HepG2 (cell line): Measurements from ENCODE around the gene MICAL1. TPM values are rescaled to one million over a fixed set of nuclear protein-coding genes. Genes with fewer than 3 reads are reported as not detected.

ENCODE experiments used
- ARHGAP35 ChIP-seq: sonication (generic); formaldehyde crosslinking; IDR thresholded peaks from 2 replicates; pipeline ENCODE4 v1.9.0; 2022; ENCODE audit warnings: mild to moderate bottlenecking, inconsistent platforms, moderate library complexity, missing genetic modification reagents, borderline replicate concordance
- ARNTL ChIP-seq: sonication (generic); formaldehyde crosslinking; IDR thresholded peaks from 2 replicates; pipeline ENCODE4 v1.4.0; 2020; ENCODE audit warnings: mild to moderate bottlenecking, missing genetic modification reagents
- ATF7-NPFF ChIP-seq: sonication (generic); formaldehyde crosslinking; IDR thresholded peaks from 2 replicates; pipeline ENCODE4 v1.8.1; 2023; ENCODE audit warnings: mild to moderate bottlenecking, low read depth, missing genetic modification reagents, moderate library complexity
- FOXM1 ChIP-seq: sonication (generic); formaldehyde crosslinking; IDR thresholded peaks from 2 replicates; pipeline ENCODE4 v1.5.0; 2020; ENCODE audit warnings: missing genetic modification reagents
- MAF1 ChIP-seq: sonication (generic); formaldehyde crosslinking; IDR thresholded peaks from 2 replicates; pipeline ENCODE4 v1.5.0; 2020; ENCODE audit warnings: missing genetic modification reagents, borderline replicate concordance
- MBNL3 ChIP-seq: fragments of 250-450 bp; sonication (Bioruptor Pico); conservative IDR thresholded peaks from 2 replicates; pipeline ENCODE4 v1.8.0; 2022; ENCODE audit warnings: mild to moderate bottlenecking, inconsistent platforms
- MZF1 ChIP-seq: sonication (generic); formaldehyde crosslinking; IDR thresholded peaks from 2 replicates; pipeline ENCODE4 v1.8.1; 2023; ENCODE audit warnings: mild to moderate bottlenecking, missing genetic modification reagents, borderline replicate concordance
- SIN3B ChIP-seq: fragments of 150-350 bp; IDR thresholded peaks from 2 replicates; pipeline ENCODE4 v1.6.1; 2014; ENCODE audit warnings: low read length
- TFDP1 ChIP-seq: IDR thresholded peaks from 2 replicates; pipeline ENCODE4 v1.6.1; 2016; ENCODE audit warnings: missing compliant biosample characterization, missing genetic modification reagents, borderline replicate concordance
- TMF1 ChIP-seq: sonication (generic); formaldehyde crosslinking; IDR thresholded peaks from 2 replicates; pipeline ENCODE4 v1.8.1; 2022; ENCODE audit warnings: low read depth, missing genetic modification reagents
- TSC22D2 ChIP-seq: sonication (generic); formaldehyde crosslinking; IDR thresholded peaks from 2 replicates; pipeline ENCODE4 v1.5.1; 2020; ENCODE audit warnings: missing genetic modification reagents, mild to moderate bottlenecking, borderline replicate concordance
- ZNF264 ChIP-seq: sonication (generic); formaldehyde crosslinking; IDR thresholded peaks from 2 replicates; pipeline ENCODE4 v1.4.0; 2020; ENCODE audit warnings: missing genetic modification reagents
- ZNF382 ChIP-seq: sonication (generic); formaldehyde crosslinking; IDR thresholded peaks from 2 replicates; pipeline ENCODE4 v1.5.0; 2020; ENCODE audit warnings: missing genetic modification reagents, mild to moderate bottlenecking, borderline replicate concordance
- ZNF552 ChIP-seq: sonication (generic); formaldehyde crosslinking; IDR thresholded peaks from 2 replicates; pipeline ENCODE4 v1.9.0; 2022; ENCODE audit warnings: missing genetic modification reagents, mild to moderate bottlenecking, borderline replicate concordance
- ZSCAN5A ChIP-seq: sonication (generic); formaldehyde crosslinking; IDR thresholded peaks from 2 replicates; pipeline ENCODE4 v1.8.0; 2022; ENCODE audit warnings: mild to moderate bottlenecking, missing genetic modification reagents, borderline replicate concordance
- polyA plus RNA-seq, 8 experiments: library from polyadenylated mRNA; depleted of rRNA in 3 of 8; stranded (reverse) in 7 of 8; unstranded in 1 of 8; fragments of >200 nt; fragmentation: Illumina TruSeq in 4 of 8; extraction: Trizol in 4 of 8; gene quantifications; 2 replicates each; pipeline versions ENCODE4 v1.2.1 to v1.2.3, GENCODE V29; 2011 to 2016; ENCODE audit warnings: low read depth in 4 of 8, missing spikeins in 1 of 8, mixed read lengths in 1 of 8; ENCODE audit not compliant: insufficient read depth in 1 of 8
- total RNA-seq, 5 experiments: library from RNA; depleted of rRNA; stranded (reverse); fragments of >200 nt; fragmentation: Illumina TruSeq; extraction: Trizol; gene quantifications; 2 replicates each; pipeline ENCODE4 v1.2.3, GENCODE V29; 2016; ENCODE audit warnings: low read depth in 1 of 5
- TF ChIP-seq, protein P1 (sequence below), 2 experiments: sonication (generic) in 1 of 2; formaldehyde crosslinking in 1 of 2; IDR thresholded peaks; 2 replicates each; pipeline versions ENCODE4 v1.4.0 to v1.6.1; 2018 to 2020; ENCODE audit warnings: missing genetic modification reagents in 2 of 2, borderline replicate concordance in 1 of 2, low read depth in 1 of 2, mild to moderate bottlenecking in 1 of 2, missing biosample characterization in 1 of 2
- TF ChIP-seq, protein P2 (sequence below), 2 experiments: fragments of 450-650 bp in 1 of 2; sonication (generic) in 1 of 2; formaldehyde crosslinking; IDR thresholded peaks; 2 replicates each; pipeline versions ENCODE4 v1.5.0 to v1.8.0; 2020 to 2022; ENCODE audit warnings: mild to moderate bottlenecking in 1 of 2, missing genetic modification reagents in 1 of 2
- TF ChIP-seq, protein P3 (sequence below): sonication (generic); formaldehyde crosslinking; IDR thresholded peaks from 2 replicates; pipeline ENCODE4 v1.8.1; 2023; ENCODE audit warnings: missing genetic modification reagents, inconsistent platforms, borderline replicate concordance
- TF ChIP-seq, protein P4 (sequence below): sonication (generic); formaldehyde crosslinking; IDR thresholded peaks from 2 replicates; pipeline ENCODE4 v1.4.0; 2020; ENCODE audit warnings: missing genetic modification reagents

Gene MICAL1
- total and polyA plus RNA-seq, 2 of the 13 experiments (the other 11 are each of a cell fraction or from before 2014, with no cell fraction given) = 6.9 to 39.0 TPM

GRCh38 chr6:109482905-109483734 lies 27.5 kb upstream of the MICAL1 start, which contains the start of gene ZBTB24 (continued):
- TF ChIP-seq ZSCAN5A (0 out of 2 replicates have a peak, but pooled peaks have one; percentile 27), TFDP1 (CRISPR knock-in tag) (peak; percentile 88; the same call in 1 of the 2 replicates), SIN3B (no peak), TMF1 (CRISPR knock-in tag) (peak; percentile 85; the same call in 1 of the 2 replicates), ZNF382 (CRISPR knock-in tag) (no peak), TSC22D2 (CRISPR knock-in tag) (no peak), FOXM1 (CRISPR knock-in tag) (no peak), ATF7-NPFF (CRISPR knock-in tag) (peak; percentile 62; the same call in 1 of the 2 replicates), ARNTL (CRISPR knock-in tag) (peak; percentile 59; the same call in 1 of the 2 replicates), MBNL3 (CRISPR knock-in tag) (no peak), MAF1 (no peak), ZNF264 (CRISPR knock-in tag) (no peak), ARHGAP35 (CRISPR knock-in tag) (no peak), MZF1 (no peak), ZNF552 (CRISPR knock-in tag) (no peak)
- TF ChIP-seq, protein P1, sequence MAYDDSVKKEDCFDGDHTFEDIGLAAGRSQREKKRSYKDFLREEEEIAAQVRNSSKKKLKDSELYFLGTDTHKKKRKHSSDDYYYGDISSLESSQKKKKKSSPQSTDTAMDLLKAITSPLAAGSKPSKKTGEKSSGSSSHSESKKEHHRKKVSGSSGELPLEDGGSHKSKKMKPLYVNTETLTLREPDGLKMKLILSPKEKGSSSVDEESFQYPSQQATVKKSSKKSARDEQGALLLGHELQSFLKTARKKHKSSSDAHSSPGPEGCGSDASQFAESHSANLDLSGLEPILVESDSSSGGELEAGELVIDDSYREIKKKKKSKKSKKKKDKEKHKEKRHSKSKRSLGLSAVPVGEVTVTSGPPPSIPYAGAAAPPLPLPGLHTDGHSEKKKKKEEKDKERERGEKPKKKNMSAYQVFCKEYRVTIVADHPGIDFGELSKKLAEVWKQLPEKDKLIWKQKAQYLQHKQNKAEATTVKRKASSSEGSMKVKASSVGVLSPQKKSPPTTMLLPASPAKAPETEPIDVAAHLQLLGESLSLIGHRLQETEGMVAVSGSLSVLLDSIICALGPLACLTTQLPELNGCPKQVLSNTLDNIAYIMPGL (CRISPR knock-in tag; IDR thresholded peaks at IDR 0.05; ENCODE audit: borderline replicate concordance in 1 of 2, low read depth in 1 of 2) = peak in 1 of 2 experiments; percentile 54; a peak in 1 of 4 replicates
- TF ChIP-seq, protein P2, sequence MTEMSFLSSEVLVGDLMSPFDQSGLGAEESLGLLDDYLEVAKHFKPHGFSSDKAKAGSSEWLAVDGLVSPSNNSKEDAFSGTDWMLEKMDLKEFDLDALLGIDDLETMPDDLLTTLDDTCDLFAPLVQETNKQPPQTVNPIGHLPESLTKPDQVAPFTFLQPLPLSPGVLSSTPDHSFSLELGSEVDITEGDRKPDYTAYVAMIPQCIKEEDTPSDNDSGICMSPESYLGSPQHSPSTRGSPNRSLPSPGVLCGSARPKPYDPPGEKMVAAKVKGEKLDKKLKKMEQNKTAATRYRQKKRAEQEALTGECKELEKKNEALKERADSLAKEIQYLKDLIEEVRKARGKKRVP (CRISPR knock-in tag; IDR thresholded peaks at IDR 0.05) = peak in 1 of 2 experiments; percentile 22; a peak in 1 of 4 replicates
- TF ChIP-seq, protein P3, sequence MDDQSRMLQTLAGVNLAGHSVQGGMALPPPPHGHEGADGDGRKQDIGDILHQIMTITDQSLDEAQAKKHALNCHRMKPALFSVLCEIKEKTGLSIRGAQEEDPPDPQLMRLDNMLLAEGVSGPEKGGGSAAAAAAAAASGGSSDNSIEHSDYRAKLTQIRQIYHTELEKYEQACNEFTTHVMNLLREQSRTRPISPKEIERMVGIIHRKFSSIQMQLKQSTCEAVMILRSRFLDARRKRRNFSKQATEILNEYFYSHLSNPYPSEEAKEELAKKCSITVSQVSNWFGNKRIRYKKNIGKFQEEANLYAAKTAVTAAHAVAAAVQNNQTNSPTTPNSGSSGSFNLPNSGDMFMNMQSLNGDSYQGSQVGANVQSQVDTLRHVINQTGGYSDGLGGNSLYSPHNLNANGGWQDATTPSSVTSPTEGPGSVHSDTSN (CRISPR knock-in tag) = no peak
- TF ChIP-seq, protein P4, sequence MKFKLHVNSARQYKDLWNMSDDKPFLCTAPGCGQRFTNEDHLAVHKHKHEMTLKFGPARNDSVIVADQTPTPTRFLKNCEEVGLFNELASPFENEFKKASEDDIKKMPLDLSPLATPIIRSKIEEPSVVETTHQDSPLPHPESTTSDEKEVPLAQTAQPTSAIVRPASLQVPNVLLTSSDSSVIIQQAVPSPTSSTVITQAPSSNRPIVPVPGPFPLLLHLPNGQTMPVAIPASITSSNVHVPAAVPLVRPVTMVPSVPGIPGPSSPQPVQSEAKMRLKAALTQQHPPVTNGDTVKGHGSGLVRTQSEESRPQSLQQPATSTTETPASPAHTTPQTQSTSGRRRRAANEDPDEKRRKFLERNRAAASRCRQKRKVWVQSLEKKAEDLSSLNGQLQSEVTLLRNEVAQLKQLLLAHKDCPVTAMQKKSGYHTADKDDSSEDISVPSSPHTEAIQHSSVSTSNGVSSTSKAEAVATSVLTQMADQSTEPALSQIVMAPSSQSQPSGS (CRISPR knock-in tag) = no peak
